Fibroblast of skin of back (primary cell): ENCODE data around the gene GPLD1. TPM values are rescaled to one million over a fixed set of nuclear protein-coding genes. Genes with fewer than 3 reads are reported as not detected.
"Not testable (repeated sequence)": the region's sequence is repeated elsewhere in the genome, so short reads cannot be mapped to it uniquely, and the experiment has no call there.

Source experiments
- DNase-seq: peaks from one replicate; pipeline ENCODE4 v3.0.0-alpha.2; 2013
- polyA plus RNA-seq, 2 experiments: library from polyadenylated mRNA; unstranded; fragments of 120-200 nt; gene quantifications; one replicate each; pipeline ENCODE4 v1.2.1, GENCODE V29; 2013; ENCODE audit not compliant: insufficient read length in 2 of 2

Gene GPLD1
- polyA plus RNA-seq (2013, experiment 1 of 2; ENCODE audit: insufficient read length), result 0.63 TPM
- polyA plus RNA-seq (2013, experiment 2 of 2; ENCODE audit: insufficient read length), result 0.77 TPM

DNA sequence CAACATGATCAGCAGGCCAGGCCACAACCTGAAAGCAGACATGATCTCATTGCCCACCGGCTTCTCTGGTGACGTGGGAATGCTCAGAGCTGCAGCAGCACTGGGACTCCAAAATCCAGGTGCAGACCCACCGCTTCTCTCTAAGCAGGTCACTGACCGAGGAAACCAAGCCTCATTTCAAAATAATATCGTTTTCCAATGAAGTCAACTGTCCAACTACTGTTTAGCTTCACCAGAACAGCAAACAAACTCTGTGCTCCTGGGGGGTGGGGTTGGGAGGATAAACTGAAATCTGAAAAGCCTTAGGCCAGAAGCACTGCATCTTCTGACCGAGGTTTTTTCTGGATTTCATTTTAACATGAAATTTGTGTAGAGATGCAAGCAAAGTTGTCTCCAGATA, at the start of gene GPLD1:
Gene GPLD1 (minus strand): TSS at position 109 of the 400 bp plus-strand sequence. CDS start 67 bp downstream, at position 42.
- no peak for DNase-seq

DNA sequence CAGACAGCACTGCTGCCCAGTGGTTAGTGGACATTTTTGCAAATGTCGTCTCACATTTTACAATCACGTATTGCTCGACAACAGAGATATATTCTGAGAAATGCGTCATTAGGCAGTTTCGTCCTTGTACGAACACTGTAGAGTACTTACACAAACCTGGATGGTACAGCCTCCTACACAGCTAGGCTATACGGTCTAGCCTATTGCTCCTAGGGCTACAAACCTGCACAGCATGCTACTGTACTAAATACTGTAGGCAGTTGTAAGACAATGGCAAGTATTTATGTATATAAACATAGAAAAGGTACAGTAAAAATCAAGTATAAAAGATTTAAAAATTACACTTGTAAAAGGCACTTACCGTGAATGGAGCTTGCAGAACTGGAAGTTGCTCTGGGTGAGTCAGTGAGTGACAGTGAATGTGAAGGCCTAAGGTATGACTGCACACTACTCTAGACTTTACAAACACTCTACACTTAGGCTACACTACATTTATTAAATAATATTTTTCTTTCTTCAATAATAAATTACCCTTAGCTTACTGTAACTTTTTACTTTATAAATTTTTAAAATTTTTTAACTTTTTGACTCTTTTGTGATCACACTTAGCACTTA, 48.5 kb upstream of the GPLD1 start:
- DNase-seq, result peak; percentile 7

- DNase-seq, result peak; percentile 17
These were observed 47.8 kb upstream of the GPLD1 start for GRCh38 chr6:24537082-24537699.

DNA sequence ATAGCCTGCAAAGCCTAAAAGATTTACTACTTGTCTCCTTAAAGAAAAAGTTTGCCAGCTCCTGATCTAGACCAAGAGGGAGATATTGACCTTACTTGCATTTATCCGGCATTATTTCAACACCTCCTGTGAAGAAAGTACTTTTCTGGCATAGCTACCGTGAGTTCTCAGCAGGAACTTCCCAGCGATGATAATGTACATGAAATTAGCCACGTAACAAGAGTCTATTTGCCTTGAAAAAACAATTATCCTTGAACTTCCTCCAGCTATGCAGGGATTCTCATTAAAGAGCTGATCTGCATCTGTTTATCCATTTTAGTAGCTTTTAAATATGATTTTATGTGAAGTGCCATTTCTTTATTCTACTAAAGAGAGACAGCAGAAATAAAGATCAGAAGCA, 47.1 kb upstream of the GPLD1 start:
- no peak for DNase-seq

- DNase-seq, result no peak
These were observed 45.8 kb upstream of the GPLD1 start for GRCh38 chr6:24535210-24535609.

GRCh38 chr6:24534329-24534728, 45.0 kb upstream of the GPLD1 start:
- DNase-seq, result no peak

DNA sequence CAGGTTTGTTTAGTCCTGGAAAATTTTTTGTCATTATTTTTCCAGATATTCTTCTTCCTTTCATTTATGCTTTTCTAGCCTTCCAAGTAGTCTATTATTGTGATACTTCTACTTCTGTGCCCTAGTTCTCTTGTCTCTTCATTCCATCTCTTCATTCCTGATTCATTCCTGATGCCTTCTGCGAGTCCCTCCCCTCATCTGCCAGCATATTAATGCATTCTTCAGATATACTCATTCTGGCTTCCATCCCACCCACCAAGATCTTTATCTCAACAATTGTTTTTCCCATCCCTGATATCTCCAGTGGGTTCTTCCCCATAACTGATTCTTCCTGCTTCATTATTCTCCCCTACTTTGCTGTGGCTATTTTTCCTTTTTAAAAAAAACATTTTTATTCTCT, 40.6 kb upstream of the GPLD1 start:
- DNase-seq, result peak; percentile 24

GRCh38 chr6:24524805-24525204, 35.4 kb upstream of the GPLD1 start:
- DNase-seq, result peak; percentile 44

DNA sequence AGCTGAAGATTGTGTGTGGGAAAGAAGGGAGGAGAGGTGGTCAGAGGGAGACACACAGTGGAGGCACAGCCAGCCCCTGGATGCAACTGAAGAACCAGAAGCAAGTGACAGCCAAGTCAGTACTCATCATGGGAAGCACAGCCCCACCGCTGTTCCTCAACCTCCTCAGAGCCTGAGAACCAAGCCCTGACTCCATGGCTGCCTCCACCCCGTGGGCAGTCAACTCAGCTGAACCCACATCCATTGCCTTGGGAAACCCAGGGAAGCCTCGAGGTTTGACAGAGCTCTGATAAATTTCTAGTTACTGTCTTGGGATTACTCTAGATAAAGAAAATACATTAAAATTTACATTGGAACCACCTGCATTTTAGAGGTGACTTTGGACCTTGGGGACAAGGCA, 35.0 kb upstream of the GPLD1 start:
- no peak for DNase-seq

- DNase-seq, result no peak
These were observed 33.1 kb upstream of the GPLD1 start for GRCh38 chr6:24522228-24523176.

GRCh38 chr6:24520929-24521546, 31.7 kb upstream of the GPLD1 start:
- peak; percentile 48 for DNase-seq

DNA sequence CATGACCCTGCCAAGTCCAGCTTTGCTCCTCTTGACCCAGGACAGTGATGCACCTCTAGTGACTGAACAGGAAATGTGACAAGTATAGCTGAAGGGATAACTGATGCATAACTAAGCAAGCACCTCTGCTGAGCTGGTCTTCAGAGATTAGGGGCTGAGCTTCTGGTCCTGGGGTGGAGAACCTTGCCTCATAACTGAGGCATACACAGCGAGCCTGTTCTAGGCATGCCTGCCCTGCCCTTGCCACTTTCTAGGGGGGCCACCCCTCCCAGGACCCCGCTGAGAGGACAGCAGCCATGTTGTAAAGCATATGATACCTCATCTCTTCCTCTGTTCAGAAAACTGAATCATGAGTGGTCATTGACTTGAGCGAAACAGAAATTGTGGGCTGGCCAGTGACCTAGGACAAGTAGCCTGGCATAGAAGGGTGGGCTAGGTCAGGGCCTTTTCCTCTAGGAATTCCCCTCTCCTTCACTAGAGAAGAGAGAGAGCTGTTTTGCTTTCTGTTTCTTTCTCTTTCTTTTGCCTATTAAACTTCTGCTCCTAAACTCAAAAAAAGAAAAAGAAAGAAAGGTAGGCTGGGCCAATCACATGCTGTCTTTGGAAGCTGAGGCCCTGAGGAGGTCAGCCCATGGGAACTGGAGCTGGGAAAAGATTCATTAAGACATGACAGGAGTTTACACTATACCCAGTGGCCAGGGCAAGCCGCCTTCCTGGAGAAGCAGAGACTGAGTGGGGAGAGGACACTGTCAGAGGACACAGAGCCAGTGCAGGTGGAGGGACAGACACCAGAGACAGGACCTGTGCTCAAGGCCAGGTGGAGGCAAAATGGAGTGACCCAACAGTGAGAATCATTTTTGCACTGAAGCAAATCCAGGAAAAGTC, 28.5 kb upstream of the GPLD1 start:
- no peak for DNase-seq

GRCh38 chr6:24513602-24514001, 24.2 kb upstream of the GPLD1 start:
- no peak for DNase-seq

DNA sequence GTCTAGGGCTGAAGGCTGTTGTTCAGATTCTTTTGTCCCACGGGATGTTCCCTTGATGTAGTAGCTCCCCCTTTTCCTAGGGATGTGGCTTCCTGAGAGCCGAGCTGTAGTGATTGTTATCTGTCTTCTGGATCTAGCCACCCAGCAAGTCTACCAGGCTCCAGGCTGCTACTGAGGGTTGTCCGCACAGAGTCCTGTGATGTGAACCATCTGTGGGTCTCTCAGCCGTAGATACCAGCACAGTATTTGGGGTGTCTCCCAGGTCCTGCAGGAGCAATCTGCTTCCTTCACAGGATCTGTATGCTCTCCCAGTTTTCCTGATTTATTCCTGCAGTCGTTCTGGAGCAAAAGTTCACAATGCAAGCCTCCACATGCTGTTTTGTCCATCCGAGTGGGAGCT, 22.6 kb upstream of the GPLD1 start:
- not testable (repeated sequence) for DNase-seq

DNA sequence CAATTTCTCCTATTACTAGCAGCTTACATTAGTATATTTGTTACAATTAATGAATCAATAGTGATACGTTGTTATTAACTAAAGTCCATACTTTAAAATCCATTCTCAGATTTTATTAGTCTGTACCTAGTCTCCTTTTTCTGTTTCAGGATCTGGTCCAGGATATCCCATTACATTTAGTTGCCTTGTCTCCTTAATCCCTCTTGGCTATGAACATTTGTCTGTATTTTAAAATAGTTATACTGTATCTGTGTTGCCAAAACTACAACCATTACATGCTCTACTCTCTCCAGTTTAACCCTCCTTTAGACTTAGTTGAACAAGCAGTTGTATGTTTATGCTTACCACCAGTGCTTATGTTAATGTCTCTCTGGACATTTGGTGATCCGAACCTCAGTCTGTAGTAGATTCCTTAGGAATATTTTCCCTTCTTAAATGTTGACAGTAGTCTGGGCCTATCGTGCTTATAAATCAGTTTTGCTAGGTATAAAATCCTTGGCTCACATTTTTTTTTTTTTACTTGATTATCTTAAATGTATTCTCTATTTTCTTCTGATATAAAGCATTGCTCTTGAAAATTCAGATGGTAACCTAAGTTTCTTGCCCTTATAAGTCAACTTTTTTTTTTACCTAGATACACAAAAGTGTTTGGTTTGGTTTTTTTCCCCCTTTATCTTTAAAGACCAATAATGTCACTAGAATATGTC, 17.6 kb upstream of the GPLD1 start:
- no peak for DNase-seq

- no peak for DNase-seq
These were observed 15.5 kb upstream of the GPLD1 start for GRCh38 chr6:24504649-24505586.

GRCh38 chr6:24504287-24504648, 14.9 kb upstream of the GPLD1 start:
- DNase-seq, result no peak

DNA sequence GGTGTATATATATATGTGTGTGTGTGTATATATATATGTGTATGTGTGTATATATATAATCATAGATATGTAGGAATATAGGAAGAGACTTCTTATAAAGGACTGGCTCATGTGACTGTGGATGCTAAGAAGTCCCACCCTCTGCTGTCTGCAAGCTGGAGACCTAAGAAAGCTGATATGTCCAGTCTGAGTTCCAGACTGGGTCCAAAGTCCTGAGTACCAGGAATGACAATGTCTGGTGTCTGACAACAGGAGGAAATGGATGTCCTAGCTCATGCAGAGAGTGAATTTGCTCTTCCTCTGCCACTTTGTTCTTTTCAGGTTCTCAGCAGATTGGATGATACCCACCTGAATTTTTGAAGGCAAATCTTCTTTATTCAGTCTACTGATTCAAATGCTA, 12.5 kb upstream of the GPLD1 start:
- no peak for DNase-seq

GRCh38 chr6:24501374-24501773, 12.0 kb upstream of the GPLD1 start:
- no peak for DNase-seq

DNA sequence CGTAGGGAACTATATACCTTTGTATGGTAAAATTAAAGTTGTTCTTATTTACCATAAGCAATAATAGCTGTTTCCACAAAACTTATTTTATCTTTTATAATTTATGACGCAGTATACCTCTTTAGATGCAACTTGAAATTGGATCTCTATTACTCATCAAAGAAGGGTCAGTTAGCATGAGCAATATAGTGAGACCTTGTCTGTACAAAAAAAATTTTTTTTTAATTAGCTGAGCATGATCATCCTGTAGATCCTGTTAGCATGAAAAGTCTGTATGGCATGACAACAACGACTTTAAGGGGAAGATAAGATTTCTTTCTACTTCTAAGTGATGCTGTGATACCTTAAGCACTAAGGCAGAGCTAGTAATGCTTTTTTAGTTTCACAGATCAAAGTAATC, 11.3 kb upstream of the GPLD1 start:
- DNase-seq, result no peak
